OCI-LY1 (cell line): ENCODE results near the gene PLA2G15.

Experiments used
- H2AFZ ChIP-seq: fragments of 200-600 bp; sonication (generic), shearing (Covaris generic); 2 replicates; pipeline ENCODE4 v1.6.0; 2014; ENCODE audit warnings: antibody characterized with exemption, mild to moderate bottlenecking, low read length
- H3F3A ChIP-seq: fragments of 200-600 bp; sonication (generic), shearing (Covaris generic); 2 replicates; pipeline ENCODE4 v1.6.0; 2014; ENCODE audit warnings: mild to moderate bottlenecking, antibody characterized with exemption, low read length, moderate library complexity; ENCODE audit not compliant: insufficient read depth
- H3K27ac ChIP-seq: fragments of 200-600 bp; sonication (generic); 2 replicates; pipeline ENCODE4 v1.5.1; 2014; ENCODE audit warnings: low read length, mixed run types, mild to moderate bottlenecking, low read depth; ENCODE audit not compliant: poor library complexity, severe bottlenecking
- H3K27me3 ChIP-seq: fragments of 200-600 bp; sonication (generic); 2 replicates; pipeline ENCODE4 v1.6.0; 2014; ENCODE audit warnings: antibody characterized with exemption, mild to moderate bottlenecking, low read length, moderate library complexity; ENCODE audit not compliant: insufficient read depth
- H3K36me3 ChIP-seq: fragments of 200-600 bp; sonication (generic); 2 replicates; pipeline ENCODE4 v1.6.1; 2014; ENCODE audit warnings: mild to moderate bottlenecking, antibody characterized with exemption, low read length, moderate library complexity, mixed read lengths; ENCODE audit not compliant: insufficient read depth
- H3K4me1 ChIP-seq: fragments of 200-600 bp; sonication (generic); 2 replicates; pipeline ENCODE4 v1.5.1; 2014; ENCODE audit warnings: mild to moderate bottlenecking, low read length, moderate library complexity; ENCODE audit not compliant: insufficient read depth, severe bottlenecking
- H3K4me2 ChIP-seq: fragments of 200-600 bp; sonication (generic), shearing (Covaris generic); 2 replicates; pipeline ENCODE4 v1.6.1; 2014; ENCODE audit warnings: low read length
- H3K4me3 ChIP-seq: fragments of 200-600 bp; sonication (generic); 2 replicates; pipeline ENCODE4 v1.5.1; 2014; ENCODE audit warnings: low read length, low read depth, mild to moderate bottlenecking, mixed read lengths; ENCODE audit not compliant: poor library complexity, severe bottlenecking
- H3K79me2 ChIP-seq: fragments of 200-600 bp; shearing (Covaris generic); 2 replicates; pipeline ENCODE4 v1.6.1; 2016; ENCODE audit warnings: mixed run types, low read length, mixed read lengths; ENCODE audit not compliant: insufficient read depth
- H3K9ac ChIP-seq: fragments of 200-600 bp; sonication (generic), shearing (Covaris generic); 2 replicates; pipeline ENCODE4 v1.6.1; 2014; ENCODE audit warnings: mild to moderate bottlenecking, low read length, mixed read lengths
- H3K9me2 ChIP-seq: fragments of 200-600 bp; sonication (generic), shearing (Covaris generic); 2 replicates; pipeline ENCODE4 v1.6.1; 2014; ENCODE audit warnings: low read depth, mild to moderate bottlenecking, low read length, mixed read lengths
- H3K9me3 ChIP-seq: fragments of 200-600 bp; shearing (Covaris generic); 2 replicates; pipeline ENCODE4 v1.6.1; 2014; ENCODE audit warnings: low read length, mixed read lengths
- H4K20me1 ChIP-seq: fragments of 200-600 bp; sonication (generic), shearing (Covaris generic); 2 replicates; pipeline ENCODE4 v1.6.0; 2016; ENCODE audit warnings: mild to moderate bottlenecking, low read length; ENCODE audit not compliant: insufficient read depth
- CTCF ChIP-seq: fragments of 200-600 bp; sonication (generic), shearing (Covaris generic); IDR thresholded peaks from 2 replicates; pipeline ENCODE4 v1.5.1; 2017; ENCODE audit warnings: mild to moderate bottlenecking, antibody characterized with exemption, low read length, moderate library complexity, mixed read lengths
- EZH2 ChIP-seq: fragments of 200-600 bp; sonication (generic), shearing (Covaris generic); IDR thresholded peaks from 2 replicates; pipeline ENCODE4 v1.8.0; 2017; ENCODE audit warnings: borderline replicate concordance, mixed run types, mild to moderate bottlenecking, antibody characterized with exemption, low read length, moderate library complexity, mixed read lengths

The PLA2G15 gene

GRCh38 chr16:68227183-68227793 lies 17.9 kb upstream of the PLA2G15 start:
- Histone ChIP-seq H3K36me3 (peaks cover 39% of the 10 kb centered on the region; the same call in 1 of the 2 replicates), H3K27ac (peak overlapping the region; percentile 69)
- no peak for TF ChIP-seq CTCF
- TF ChIP-seq EZH2, result no peak

GRCh38 chr16:68227850-68228553 lies 17.2 kb upstream of the PLA2G15 start:
- H3K79me2 ChIP-seq, result no peaks in the 10 kb centered on the region
- H2AFZ ChIP-seq, result no peak overlapping the region
- H3K4me3 ChIP-seq, result no peak overlapping the region
- H3K9me3 ChIP-seq, result no peaks in the 10 kb centered on the region
- no peak for TF ChIP-seq EZH2
- no peak for TF ChIP-seq CTCF
- peak overlapping the region; percentile 17; the same call in 1 of the 2 replicates for H3K9ac ChIP-seq
- H4K20me1 ChIP-seq, result no peaks in the 10 kb centered on the region
- peak overlapping the region; percentile 69 for H3K27ac ChIP-seq
- H3K36me3 ChIP-seq, result peaks cover 39% of the 10 kb centered on the region; the same call in 1 of the 2 replicates
- H3K4me2 ChIP-seq, result no peak overlapping the region
- no peaks in the 10 kb centered on the region for H3K27me3 ChIP-seq
- peaks cover 23% of the 10 kb centered on the region for H3K4me1 ChIP-seq
- H3K9me2 ChIP-seq, result no peaks in the 10 kb centered on the region
- H3F3A ChIP-seq, result no peaks in the 10 kb centered on the region

More at GRCh38 chr16:68227183-68227793, 17.9 kb upstream of the PLA2G15 start:
- H4K20me1 ChIP-seq, result no peaks in the 10 kb centered on the region
- peak overlapping the region; percentile 12; the same call in 1 of the 2 replicates for H3K4me2 ChIP-seq
- H2AFZ ChIP-seq, result no peak overlapping the region
- no peaks in the 10 kb centered on the region for H3K79me2 ChIP-seq
- peaks cover 23% of the 10 kb centered on the region for H3K4me1 ChIP-seq
- H3K9me2 ChIP-seq, result no peaks in the 10 kb centered on the region
- H3K27me3 ChIP-seq, result no peaks in the 10 kb centered on the region
- H3K9me3 ChIP-seq, result no peaks in the 10 kb centered on the region
- H3K9ac ChIP-seq, result peak overlapping the region; percentile 17; the same call in 1 of the 2 replicates
- H3K4me3 ChIP-seq, result no peak overlapping the region
- H3F3A ChIP-seq, result no peaks in the 10 kb centered on the region

- Histone ChIP-seq H3K4me3 (no peak overlapping the region), H3F3A (no peaks in the 10 kb centered on the region), H3K9me2 (no peaks in the 10 kb centered on the region), H3K9me3 (no peaks in the 10 kb centered on the region), H3K4me2 (no peak overlapping the region), H3K36me3 (peaks cover 39% of the 10 kb centered on the region; the same call in 1 of the 2 replicates), H3K79me2 (no peaks in the 10 kb centered on the region), H2AFZ (no peak overlapping the region), H4K20me1 (no peaks in the 10 kb centered on the region), H3K4me1 (peaks cover 23% of the 10 kb centered on the region), H3K27ac (peak overlapping the region; percentile 69), H3K9ac (no peak overlapping the region), H3K27me3 (no peaks in the 10 kb centered on the region)
- TF ChIP-seq EZH2 (no peak), CTCF (no peak)
Measured at GRCh38 chr16:68228652-68229051, 16.5 kb upstream of the PLA2G15 start.
